Osteoblast (primary cell): Measurements from ENCODE around the gene POP7. TPM values are rescaled to one million over a fixed set of nuclear protein-coding genes. Genes with fewer than 3 reads are reported as not detected.
"Not testable (repeated sequence)": the region's sequence is repeated elsewhere in the genome, so short reads cannot be mapped to it uniquely, and the experiment has no call there.

ENCODE experiments used
- DNase-seq: peaks from one replicate; pipeline ENCODE4 v3.0.0; 2011; ENCODE audit warnings: low spot score, mixed read lengths; ENCODE audit not compliant: insufficient read length; ENCODE audit errors: missing footprints
- H2AFZ ChIP-seq: 2 replicates; pipeline ENCODE4 v1.6.0; 2011; ENCODE audit warnings: mild to moderate bottlenecking, low read length
- H3K27ac ChIP-seq: 2 replicates; pipeline ENCODE4 v1.5.1; 2011; ENCODE audit warnings: mild to moderate bottlenecking, low read depth, low read length, moderate library complexity
- H3K27me3 ChIP-seq: 2 replicates; pipeline ENCODE4 v1.6.0; 2012; ENCODE audit warnings: mild to moderate bottlenecking, control low read depth, inconsistent platforms, low read length, moderate library complexity; ENCODE audit not compliant: insufficient read depth
- H3K36me3 ChIP-seq: 2 replicates; pipeline ENCODE4 v1.5.1; 2011; ENCODE audit warnings: mild to moderate bottlenecking, low read length, control low read depth, moderate library complexity; ENCODE audit not compliant: insufficient read depth
- H3K4me1 ChIP-seq: 2 replicates; pipeline ENCODE4 v1.5.1; 2011; ENCODE audit warnings: mild to moderate bottlenecking, low read length, control low read depth, moderate library complexity; ENCODE audit not compliant: insufficient read depth
- H3K4me2 ChIP-seq: 2 replicates; pipeline ENCODE4 v1.6.0; 2011; ENCODE audit warnings: mild to moderate bottlenecking, low read length; ENCODE audit not compliant: insufficient read depth
- H3K4me3 ChIP-seq: fragments of 200-600 bp; sonication (generic); 3 replicates; pipeline ENCODE4 v1.5.1; 2012; ENCODE audit warnings: mild to moderate bottlenecking, low read length, inconsistent platforms; ENCODE audit not compliant: insufficient read depth
- H3K79me2 ChIP-seq: 2 replicates; pipeline ENCODE4 v1.6.0; 2012; ENCODE audit warnings: mild to moderate bottlenecking, low read length, control low read depth, inconsistent platforms; ENCODE audit not compliant: insufficient read depth
- H3K9me3 ChIP-seq: 2 replicates; pipeline ENCODE4 v1.5.1; 2011; ENCODE audit warnings: low read depth, low read length, control low read depth
- H4K20me1 ChIP-seq: 2 replicates; pipeline ENCODE4 v1.6.0; 2012; ENCODE audit warnings: mild to moderate bottlenecking, low read length, control low read depth; ENCODE audit not compliant: insufficient read depth
- total RNA-seq: library from RNA; depleted of rRNA; stranded (reverse); fragments of >200 nt; gene quantifications from 2 replicates; pipeline ENCODE4 v1.2.3, GENCODE V29; 2012
- TF ChIP-seq, protein P1 (sequence below): IDR thresholded peaks from 2 replicates; pipeline ENCODE4 v1.5.1; 2011; ENCODE audit warnings: mild to moderate bottlenecking, low read depth, low read length, moderate library complexity; ENCODE audit errors: extremely low read depth

The POP7 gene
- total RNA-seq, 1 donor = 25.7 TPM

GRCh38 chr7:100694098-100694745, 11.7 kb upstream of the POP7 start, which contains the start of gene GIGYF1:
GIGYF1 (minus strand) TSS chr7:100694250; CDS start chr7:100688238, 6,012 bp downstream.
- H4K20me1 ChIP-seq = peaks cover 38% of the 10 kb centered on the region
- TF ChIP-seq, protein P1, sequence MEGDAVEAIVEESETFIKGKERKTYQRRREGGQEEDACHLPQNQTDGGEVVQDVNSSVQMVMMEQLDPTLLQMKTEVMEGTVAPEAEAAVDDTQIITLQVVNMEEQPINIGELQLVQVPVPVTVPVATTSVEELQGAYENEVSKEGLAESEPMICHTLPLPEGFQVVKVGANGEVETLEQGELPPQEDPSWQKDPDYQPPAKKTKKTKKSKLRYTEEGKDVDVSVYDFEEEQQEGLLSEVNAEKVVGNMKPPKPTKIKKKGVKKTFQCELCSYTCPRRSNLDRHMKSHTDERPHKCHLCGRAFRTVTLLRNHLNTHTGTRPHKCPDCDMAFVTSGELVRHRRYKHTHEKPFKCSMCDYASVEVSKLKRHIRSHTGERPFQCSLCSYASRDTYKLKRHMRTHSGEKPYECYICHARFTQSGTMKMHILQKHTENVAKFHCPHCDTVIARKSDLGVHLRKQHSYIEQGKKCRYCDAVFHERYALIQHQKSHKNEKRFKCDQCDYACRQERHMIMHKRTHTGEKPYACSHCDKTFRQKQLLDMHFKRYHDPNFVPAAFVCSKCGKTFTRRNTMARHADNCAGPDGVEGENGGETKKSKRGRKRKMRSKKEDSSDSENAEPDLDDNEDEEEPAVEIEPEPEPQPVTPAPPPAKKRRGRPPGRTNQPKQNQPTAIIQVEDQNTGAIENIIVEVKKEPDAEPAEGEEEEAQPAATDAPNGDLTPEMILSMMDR = no peak
- H3K4me2 ChIP-seq = peak within 1 kb of the TSS; percentile 90
- H3K79me2 ChIP-seq = peaks cover 44% of the 10 kb centered on the region
- H3K36me3 ChIP-seq = no peaks in the 10 kb centered on the region
- H3K27me3 ChIP-seq = peaks cover 5% of the 10 kb centered on the region
- peak within 1 kb of the TSS; percentile 83 for H3K4me3 ChIP-seq
- peaks cover 14% of the 10 kb centered on the region for H3K4me1 ChIP-seq
- no peaks in the 10 kb centered on the region for H3K9me3 ChIP-seq
- peak within 1 kb of the TSS; percentile 46 for H2AFZ ChIP-seq
- DNase-seq = peak; percentile 99
- H3K27ac ChIP-seq = no peak within 1 kb of the TSS

DNA sequence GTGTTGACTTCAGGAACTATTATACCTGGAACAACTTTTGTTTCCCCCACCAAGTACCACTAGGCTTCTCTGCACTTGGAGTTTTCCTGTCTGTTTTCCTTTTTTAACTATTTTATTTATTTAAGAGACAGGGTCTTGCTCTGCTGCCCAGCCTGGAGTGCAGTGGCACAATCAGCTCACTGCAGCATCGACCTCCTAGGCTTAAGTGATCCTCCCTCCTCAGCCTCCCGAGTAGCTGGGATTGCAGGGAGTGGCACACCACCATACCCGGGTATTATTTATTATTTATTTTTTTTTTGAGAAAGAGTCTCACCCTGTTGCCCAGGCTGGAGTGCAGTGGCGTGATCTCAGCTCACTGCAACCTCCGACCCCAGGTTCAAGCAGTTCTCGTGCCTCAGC, 9.8 kb upstream of the POP7 start:
- H3K4me3 ChIP-seq = no peak overlapping the region
- DNase-seq = no peak
- H4K20me1 ChIP-seq = peaks cover 22% of the 10 kb centered on the region
- H3K4me1 ChIP-seq = peaks cover 14% of the 10 kb centered on the region
- no peak overlapping the region for H2AFZ ChIP-seq
- H3K4me2 ChIP-seq = no peak overlapping the region
- H3K9me3 ChIP-seq = no peaks in the 10 kb centered on the region
- H3K36me3 ChIP-seq = no peaks in the 10 kb centered on the region
- peaks cover 26% of the 10 kb centered on the region for H3K79me2 ChIP-seq
- peaks cover 12% of the 10 kb centered on the region for H3K27me3 ChIP-seq
- no peak overlapping the region for H3K27ac ChIP-seq
- TF ChIP-seq, protein P1 = no peak

DNA sequence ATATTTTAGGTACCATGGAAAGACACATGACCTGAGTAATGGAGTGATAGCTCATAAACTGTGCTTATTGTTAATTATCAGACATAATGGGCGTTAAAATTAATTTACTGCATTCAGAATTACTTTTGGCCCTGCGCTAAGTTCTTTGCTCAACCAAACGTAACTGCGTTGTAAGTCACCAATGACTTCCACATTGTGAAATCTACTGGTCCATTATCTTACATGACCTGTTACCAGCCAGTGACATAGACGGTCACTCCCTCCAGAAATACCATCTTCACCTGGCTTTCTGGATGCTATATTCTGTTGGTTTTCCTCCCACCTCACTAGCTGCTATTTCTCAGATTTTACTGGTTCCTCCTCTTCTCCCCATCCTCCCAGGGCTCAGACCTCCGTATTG, 6.9 kb upstream of the POP7 start:
- no peak overlapping the region for H3K27ac ChIP-seq
- H3K4me3 ChIP-seq = no peak overlapping the region
- H3K79me2 ChIP-seq = no peaks in the 10 kb centered on the region
- no peaks in the 10 kb centered on the region for H3K4me1 ChIP-seq
- DNase-seq = no peak
- H3K27me3 ChIP-seq = peaks cover 12% of the 10 kb centered on the region
- H4K20me1 ChIP-seq = no peaks in the 10 kb centered on the region
- H3K36me3 ChIP-seq = no peaks in the 10 kb centered on the region
- H3K9me3 ChIP-seq = no peaks in the 10 kb centered on the region
- no peak overlapping the region for H3K4me2 ChIP-seq
- TF ChIP-seq, protein P1 = no peak
- H2AFZ ChIP-seq = no peak overlapping the region

DNA sequence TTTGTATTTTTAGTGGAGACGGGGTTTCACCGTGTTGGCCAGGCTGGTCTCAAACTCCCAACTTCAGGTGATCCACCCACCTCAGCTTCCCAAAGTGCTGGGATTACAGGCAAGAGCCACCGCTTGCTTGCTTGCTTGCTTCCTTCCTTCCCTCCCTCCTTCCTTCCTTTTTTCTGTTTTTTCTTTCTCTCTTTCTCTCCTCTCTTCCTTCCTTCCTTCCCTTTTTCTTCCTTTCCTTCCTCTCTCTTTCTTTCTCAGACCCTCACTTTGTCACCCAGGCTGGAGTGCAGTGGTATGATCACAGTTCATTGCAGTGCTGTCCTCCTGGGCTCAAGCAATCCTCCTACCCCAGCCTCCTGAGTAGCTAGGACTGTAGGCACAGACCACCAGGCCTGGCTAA, 4.8 kb upstream of the POP7 start:
- not testable (repeated sequence) for H3K4me2 ChIP-seq, H3K79me2 ChIP-seq, H3K9me3 ChIP-seq, H3K36me3 ChIP-seq, H3K4me3 ChIP-seq, H3K4me1 ChIP-seq, H2AFZ ChIP-seq, H3K27ac ChIP-seq, H4K20me1 ChIP-seq, DNase-seq
- peaks cover 12% of the 10 kb centered on the region for H3K27me3 ChIP-seq
